GM19193 (cell line): Measurements from ENCODE around the gene WBP4.

ENCODE experiments used
- POLR2A ChIP-seq: IDR thresholded peaks from 4 replicates; pipeline ENCODE4 v1.6.1; 2011; ENCODE audit not compliant: insufficient read depth, insufficient read length; ENCODE audit errors: extremely low read depth

WBP4 gene

DNA sequence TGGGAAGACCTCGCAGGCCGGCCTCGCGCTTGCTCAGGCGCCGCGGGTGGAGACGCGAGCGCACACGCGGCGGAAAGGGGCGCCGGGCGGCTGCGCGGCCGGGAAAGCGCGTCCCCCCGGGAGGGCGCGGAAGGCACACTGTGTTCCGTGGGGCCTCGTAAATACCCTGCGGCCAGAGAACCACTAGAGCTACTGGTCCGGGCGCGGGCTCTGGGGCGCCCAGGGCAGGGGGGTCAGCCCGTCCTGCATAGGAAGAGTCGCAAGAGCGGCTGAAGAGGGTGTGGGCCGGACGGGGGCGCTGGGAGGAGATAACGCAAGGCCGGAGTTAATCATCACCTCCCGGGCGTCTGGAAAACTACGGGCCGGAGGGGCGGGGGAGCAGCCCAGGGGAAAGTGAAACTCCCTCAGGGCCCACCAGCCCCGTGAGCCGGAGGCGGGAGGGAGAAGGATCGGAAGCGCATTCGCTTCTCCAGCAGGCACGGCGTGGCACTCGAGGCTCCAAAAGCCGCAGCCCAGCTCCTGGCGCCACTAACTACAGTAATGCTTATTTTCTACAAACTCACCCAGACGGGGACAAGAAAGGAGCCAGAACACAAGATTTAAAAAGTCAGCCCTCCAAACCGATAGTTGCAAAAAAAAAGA lies 1.1 kb upstream of the WBP4 start:
- TF ChIP-seq POLR2A: peak; percentile 57

DNA sequence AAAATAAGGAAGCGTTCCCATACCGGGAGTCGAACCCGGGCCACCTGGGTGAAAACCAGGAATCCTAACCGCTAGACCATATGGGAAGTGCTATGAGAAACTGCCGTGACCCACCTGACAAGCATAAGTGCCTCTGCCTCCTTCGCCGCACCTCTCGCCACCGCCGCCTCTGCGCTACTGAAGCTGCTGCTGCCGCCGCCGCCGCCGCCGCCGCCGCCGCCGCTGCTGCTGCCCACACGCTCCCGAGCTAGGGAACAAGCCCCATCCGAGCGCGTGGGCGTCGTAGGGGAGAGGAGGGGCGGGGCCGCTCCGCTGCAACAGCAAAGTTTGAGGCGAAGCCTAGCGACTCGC lies 610 bp upstream of the WBP4 start:
- TF ChIP-seq POLR2A: peak; percentile 7

DNA sequence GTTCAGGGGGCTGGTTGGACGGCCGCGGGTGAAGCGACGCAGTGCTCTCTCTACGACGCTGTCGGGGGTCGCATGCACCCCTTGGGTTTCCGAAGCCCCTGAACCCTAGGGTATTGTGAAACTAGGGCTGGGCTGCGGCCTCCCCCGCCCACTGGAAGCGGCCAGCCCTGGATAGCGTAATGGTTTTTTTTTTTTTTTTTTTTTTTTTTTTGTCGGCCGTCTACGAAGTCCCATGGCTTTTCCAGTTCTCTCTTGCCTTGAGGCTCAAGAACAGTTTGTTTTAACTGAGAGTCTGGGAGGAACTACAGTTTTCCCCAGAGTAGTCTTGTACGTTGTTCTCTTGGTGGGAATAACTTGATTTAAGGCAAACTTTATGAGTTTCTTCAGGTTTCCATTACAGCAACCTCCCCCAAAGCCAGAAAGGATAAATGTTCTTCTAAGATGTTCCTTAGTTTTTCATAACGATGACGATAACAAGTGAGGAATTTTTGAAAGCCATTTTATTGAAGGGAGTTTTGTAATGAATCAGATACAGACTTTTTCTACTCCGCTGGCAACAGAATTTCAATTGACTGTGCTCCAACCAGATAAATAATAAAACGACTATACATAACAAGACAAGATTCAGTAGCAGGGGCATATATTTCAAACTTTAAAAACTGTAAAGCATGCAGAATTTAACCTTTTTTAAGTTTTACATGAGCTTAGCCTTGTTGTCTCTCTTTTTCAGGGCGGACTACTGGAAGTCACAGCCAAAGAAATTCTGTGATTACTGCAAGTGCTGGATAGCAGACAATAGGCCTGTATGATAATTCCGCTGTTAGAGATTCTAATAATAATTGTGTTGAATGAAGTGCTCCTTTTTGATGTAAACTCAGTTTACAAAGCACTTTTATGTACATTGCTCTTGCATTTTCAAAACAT lies 867 bp downstream of the WBP4 start:
- TF ChIP-seq POLR2A: no peak

DNA sequence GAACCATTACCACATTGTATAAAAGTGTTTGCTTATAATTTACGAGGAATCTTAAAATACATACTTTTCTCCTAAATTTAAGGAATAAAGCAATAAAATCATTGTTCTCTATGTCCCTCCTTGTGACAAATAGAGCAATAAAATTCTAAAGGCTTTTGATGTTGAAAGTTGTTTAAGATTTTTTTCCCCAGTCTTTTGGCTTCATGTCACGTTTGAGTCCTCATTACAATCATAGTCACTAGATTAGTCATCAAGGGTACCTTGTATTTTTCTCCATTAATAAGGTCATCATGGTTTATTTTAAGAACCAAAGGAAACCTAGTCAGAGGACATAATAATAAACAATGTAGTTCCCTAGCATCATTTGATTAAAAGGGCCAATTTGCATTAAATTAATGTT lies 3.2 kb downstream of the WBP4 start:
- TF ChIP-seq POLR2A: no peak

DNA sequence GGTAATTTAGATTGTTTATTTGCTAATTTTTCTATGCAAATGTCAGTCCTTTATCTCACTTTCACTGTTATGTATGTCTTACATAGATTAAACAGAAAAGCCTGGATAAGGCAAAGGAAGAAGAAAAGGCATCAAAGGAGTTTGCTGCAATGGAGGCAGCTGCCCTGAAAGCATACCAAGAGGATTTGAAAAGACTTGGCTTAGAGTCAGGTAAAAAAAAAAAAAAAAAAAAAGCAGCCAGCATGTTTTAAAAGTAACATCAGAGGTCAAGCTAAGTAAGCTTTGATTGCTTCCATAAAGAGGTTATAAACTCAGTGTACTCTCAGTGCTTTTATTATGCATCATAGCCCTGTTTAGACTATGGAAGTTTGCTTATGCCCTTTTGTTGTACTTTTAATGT lies 3.8 kb downstream of the WBP4 start:
- TF ChIP-seq POLR2A: no peak

DNA sequence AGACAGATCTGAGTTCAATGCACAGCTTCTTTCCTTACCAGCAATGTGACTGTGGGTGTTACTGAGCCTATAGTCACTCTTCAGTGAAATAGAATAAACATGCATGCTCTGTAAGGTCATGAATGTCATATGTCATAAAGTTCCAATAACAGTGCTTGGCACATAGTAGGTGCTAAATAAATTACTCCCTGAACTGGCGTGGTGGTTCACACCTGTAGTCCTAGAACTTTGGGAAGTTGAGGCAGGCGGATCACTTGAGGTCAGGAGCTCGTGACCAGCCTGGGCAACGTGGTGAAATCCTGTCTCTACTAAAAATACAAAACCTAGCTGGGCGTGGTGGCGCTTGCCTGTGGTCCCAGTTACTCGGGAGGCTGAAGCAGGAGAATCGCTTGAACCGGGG lies 13.2 kb downstream of the WBP4 start:
- TF ChIP-seq POLR2A: no peak

DNA sequence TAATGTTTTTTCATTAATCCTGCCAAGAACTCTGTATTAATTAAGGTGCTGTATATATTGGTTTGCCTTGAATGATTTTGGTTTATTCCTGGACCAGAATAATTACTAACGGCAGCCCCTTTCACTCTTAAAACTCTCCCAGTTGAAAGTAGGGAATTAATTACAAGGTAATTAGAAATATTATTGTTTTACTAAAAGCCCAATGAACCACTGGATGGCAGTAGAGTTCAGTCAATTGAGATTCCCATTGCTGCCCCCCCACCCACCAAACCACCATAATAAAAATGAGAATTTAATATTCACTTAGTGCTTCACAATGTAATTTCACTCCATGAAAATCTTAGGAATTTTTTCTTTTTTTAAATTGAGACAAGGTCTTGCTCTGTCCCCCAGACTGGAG lies 13.7 kb downstream of the WBP4 start:
- TF ChIP-seq POLR2A: no peak

DNA sequence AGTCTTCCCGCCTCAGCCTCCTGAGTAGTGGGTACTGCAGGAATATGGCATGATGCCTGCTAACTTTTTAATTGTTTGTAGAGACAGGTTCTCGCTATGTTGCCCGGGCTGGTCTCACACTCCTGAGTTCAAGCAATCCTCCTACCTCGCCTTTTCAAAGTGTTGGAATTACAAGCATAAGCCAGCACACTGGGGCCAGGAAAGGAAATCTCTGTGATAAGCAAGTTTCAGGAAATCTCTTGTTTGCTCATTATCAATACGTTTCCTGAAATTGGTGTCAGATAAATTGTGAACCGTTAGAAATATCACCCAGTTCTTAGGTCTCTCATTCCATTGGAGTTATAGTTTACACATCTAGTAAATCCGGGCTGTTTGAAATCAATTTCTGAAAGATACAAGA lies 14.2 kb downstream of the WBP4 start:
- no peak for TF ChIP-seq POLR2A

DNA sequence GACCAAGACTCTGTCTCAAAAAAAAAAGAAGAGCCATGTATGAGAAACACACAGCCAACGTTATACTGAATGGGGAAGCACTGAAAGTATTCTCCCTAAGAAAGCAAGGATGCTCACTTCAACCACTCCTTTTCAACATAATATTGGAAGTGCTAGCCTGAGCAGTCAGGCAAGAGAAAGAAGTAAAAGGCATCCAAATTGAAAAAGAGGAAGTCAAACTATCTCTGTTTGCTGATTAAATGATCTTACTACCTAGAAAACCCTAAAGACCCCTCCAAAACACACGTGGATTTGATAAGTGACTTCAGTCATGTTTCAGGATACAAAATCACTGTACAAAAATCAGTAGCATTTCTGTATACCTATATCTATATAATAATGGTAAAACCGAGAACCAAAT lies 16.2 kb downstream of the WBP4 start:
- TF ChIP-seq POLR2A: no peak

DNA sequence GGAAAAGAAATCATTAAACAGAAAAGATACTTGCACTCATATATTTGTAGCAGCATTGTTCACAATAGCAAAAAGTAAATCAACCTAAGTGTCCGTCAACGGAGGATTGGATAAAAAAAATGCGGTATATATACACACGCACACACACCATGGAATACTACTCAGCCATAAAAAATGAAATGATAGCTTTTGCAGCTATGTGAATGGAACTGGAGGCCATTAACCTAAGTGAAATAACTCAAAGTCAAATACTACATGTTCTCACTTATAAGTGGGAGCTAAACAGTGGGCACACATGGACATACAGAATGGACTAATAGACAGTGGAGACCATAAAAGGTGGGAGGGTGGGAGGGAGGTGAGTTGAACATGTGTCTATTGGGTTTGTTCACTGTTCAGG lies 18.4 kb downstream of the WBP4 start:
- TF ChIP-seq POLR2A: no peak

DNA sequence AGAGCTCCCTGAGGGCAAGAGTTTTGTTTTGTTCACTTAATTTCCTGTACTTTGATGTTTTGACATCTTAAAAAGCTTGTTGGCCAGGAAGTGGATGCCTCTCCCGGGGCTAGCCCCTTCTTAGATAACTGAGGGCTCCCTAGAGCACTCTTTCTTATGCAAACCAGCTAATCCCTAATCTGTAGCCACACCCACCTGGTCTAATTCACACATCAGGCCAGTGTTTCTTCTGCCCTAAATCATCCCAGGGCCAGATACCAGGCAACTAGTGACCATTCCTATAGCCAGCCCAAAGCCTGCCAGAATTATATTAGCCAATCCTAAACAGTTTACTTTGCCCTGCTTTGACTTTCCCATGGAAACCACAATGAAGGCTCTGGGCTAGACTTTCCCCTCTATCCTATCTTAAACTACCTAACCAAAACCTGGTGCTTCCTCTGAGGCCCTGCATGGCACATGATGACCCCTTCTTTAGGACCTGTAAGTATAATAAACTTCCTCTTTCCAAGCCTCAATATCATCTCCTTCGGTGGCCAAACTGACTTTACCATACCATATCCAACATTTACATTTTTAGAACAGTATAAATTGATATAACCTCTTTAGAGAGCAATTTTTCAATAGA lies 24.8 kb downstream of the WBP4 start:
- TF ChIP-seq POLR2A: no peak

DNA sequence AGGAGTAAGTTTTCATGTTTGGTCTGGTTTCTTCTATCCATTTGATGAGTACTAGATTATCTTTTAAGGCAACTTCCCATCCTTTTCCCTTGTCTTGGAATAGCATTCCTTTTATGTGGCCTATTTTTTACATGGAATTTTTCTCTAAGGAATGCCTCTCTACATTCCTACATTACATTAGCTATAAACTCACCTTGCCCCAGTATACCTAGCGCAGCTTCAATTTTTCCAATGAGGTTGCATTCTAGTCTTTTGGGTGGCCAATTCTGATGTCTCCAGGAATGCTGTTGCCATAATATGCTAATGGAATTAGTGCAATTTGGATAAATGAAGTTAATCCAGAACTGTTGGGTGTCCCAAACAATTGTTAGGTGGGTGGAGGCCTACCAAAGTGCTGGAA lies 37.5 kb downstream of the WBP4 start:
- no peak for TF ChIP-seq POLR2A

DNA sequence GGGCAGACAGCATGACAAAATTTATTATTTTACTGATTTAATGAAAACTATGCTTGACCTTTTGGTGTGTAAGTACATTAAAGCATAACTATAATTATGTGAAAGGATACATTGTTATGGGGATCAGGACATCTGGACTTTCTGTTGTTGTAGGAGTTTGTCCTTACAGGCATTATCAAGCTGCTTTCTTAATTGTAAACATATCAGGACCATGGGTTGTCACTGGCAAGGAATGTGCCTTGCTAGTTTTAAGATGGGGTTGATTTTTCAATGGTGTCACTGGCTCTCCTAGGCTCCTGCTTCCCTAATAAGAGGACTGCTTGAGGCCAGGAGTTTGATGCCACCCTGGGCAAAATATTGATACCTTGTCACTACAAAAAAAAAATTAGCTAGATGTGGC lies 38.7 kb downstream of the WBP4 start:
- no peak for TF ChIP-seq POLR2A

DNA sequence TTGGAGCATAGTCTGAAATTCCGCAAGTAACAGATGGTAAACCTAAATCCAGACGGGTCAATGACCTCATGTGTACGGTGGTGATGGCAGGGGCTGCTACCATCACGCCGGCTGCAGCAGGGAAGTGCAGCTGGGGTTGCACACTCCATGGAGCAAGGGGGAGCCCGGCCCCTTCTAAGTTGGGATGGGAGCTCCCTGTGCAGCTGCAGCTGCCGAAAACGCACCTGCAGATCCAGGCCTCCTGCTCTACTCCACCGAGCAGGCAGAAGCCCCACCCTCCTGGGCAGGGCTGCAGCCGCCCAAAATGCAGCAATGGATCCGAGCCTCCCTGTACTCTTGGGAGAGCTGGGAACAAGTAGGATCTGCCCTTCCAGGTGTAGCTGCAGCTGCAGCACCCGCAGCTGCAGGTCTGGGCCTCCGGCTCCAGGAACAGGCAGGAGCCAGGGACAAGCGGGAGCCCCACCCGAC lies 45.8 kb downstream of the WBP4 start:
- no peak for TF ChIP-seq POLR2A

DNA sequence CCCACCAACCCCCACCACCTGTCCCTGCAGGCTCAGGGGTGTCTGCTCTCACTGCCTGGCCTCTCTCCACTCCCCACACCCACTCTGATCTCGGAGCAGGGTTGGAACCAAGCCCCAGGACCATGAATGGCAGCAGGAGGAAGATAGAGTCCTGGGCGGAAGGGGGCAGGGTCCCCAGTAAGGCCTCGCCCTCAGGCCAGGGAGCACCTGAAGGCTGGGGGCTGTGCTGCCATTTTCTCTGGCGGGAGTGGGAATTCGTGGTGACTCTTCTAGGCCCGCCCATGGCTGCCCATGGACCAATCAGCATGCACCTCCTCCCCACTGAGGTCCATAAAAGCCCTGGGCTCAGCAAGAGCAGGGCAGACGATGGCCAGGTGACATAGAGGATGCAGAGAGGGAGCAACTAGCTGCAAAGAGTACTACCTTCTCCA lies 46.3 kb downstream of the WBP4 start:
- TF ChIP-seq POLR2A: no peak

DNA sequence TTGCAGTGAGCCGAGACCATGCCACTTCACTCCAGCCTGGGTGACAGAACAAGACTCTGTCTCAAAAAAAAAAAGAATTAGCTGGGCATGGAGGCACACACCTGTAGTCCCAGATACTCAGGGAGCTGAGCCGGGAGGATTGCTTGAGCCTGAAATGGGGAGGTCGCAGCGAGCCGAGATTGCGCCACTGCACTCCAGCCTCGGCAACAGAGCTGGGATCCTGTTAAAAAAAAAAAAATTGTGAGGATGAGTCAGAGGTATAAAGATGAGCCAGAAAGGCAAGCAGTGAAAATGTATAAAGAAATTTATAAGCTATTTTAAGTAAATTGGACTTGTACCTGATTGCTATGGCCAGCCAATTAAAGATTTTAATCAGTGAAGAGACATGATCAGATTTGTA lies 50.1 kb downstream of the WBP4 start:
- no peak for TF ChIP-seq POLR2A
